SK-N-SH (cell line): ENCODE results near the gene BAD. TPM values are rescaled to one million over a fixed set of nuclear protein-coding genes. Genes with fewer than 3 reads are reported as not detected.

Experiments used
- CTCF ChIA-PET: fragments of 300-600, 350-600 bp; formaldehyde crosslinking; extraction: SDS; loops from one replicate; lab custom pipeline; 2021; lab: Yijun Ruan, JAX
- POLR2A ChIA-PET: fragments of 350-600 bp; sonication (Branson Sonifier 250); formaldehyde crosslinking; extraction: SDS; loops from one replicate; lab custom pipeline; 2020; ENCODE audit warnings: antibody characterized with exemption, inconsistent platforms; lab: Yijun Ruan, JAX
- DNase-seq: peaks from one replicate; pipeline ENCODE4 v3.0.0; 2012
- H2AFZ ChIP-seq: fragments of 200-600 bp; sonication (generic); 2 replicates; pipeline ENCODE4 v1.8.1; 2016; ENCODE audit warnings: antibody characterized with exemption, mild to moderate bottlenecking, low read depth
- H3F3A ChIP-seq: fragments of 200-600 bp; sonication (generic); replicated peaks from 2 replicates; pipeline ENCODE3; 2016; ENCODE audit warnings: antibody characterized with exemption, mild to moderate bottlenecking; ENCODE audit not compliant: insufficient read depth
- H3K27ac ChIP-seq, 2 experiments: fragments of 200-500 bp in 1 of 2; fragments of 200-600 bp in 1 of 2; sonication (Bioruptor generic) in 1 of 2; sonication (generic), shearing (Covaris generic) in 1 of 2; 2 replicates each; pipeline versions ENCODE4 v1.5.1 to v1.6.1; 2014 to 2016; ENCODE audit warnings: low read depth in 2 of 2, inconsistent platforms in 1 of 2, low read length in 1 of 2, mild to moderate bottlenecking in 1 of 2, mixed read lengths in 1 of 2
- H3K27me3 ChIP-seq: fragments of 200-600 bp; sonication (generic), shearing (Covaris generic); 2 replicates; pipeline ENCODE4 v1.6.1; 2016; ENCODE audit warnings: mixed run types; ENCODE audit not compliant: insufficient read depth
- H3K36me3 ChIP-seq, 2 experiments: fragments of 200-500 bp in 1 of 2; fragments of 200-600 bp in 1 of 2; sonication (Bioruptor generic) in 1 of 2; sonication (generic) in 1 of 2; replicated peaks in 1 of 2; 2 replicates each; pipeline versions ENCODE3 to v1.5.1; 2014 to 2016; ENCODE audit warnings: low read length in 1 of 2, mild to moderate bottlenecking in 1 of 2; ENCODE audit not compliant: insufficient read depth in 2 of 2, control insufficient read depth in 1 of 2
- H3K4me1 ChIP-seq, 2 experiments: fragments of 200-500 bp in 1 of 2; fragments of 200-600 bp in 1 of 2; sonication (Bioruptor generic) in 1 of 2; sonication (generic), shearing (Covaris generic) in 1 of 2; 2 replicates each; pipeline versions ENCODE4 v1.5.1 to v1.6.1; 2014 to 2016; ENCODE audit warnings: low read depth in 1 of 2, low read length in 1 of 2, mixed run types in 1 of 2; ENCODE audit not compliant: insufficient read depth in 2 of 2, control insufficient read depth in 1 of 2
- H3K4me2 ChIP-seq: fragments of 200-600 bp; sonication (generic), shearing (Covaris generic); 2 replicates; pipeline ENCODE4 v1.6.1; 2017; ENCODE audit warnings: mixed run types
- H3K4me3 ChIP-seq, 2 experiments: fragments of 200-500 bp in 1 of 2; fragments of 200-600 bp in 1 of 2; sonication (Bioruptor generic) in 1 of 2; sonication (generic), shearing (Covaris generic) in 1 of 2; 2 replicates each; pipeline versions ENCODE4 v1.5.1 to v1.8.1; 2014 to 2016; ENCODE audit warnings: low read depth in 2 of 2, inconsistent platforms in 1 of 2, low read length in 1 of 2, mild to moderate bottlenecking in 1 of 2, mixed read lengths in 1 of 2, moderate library complexity in 1 of 2
- H3K79me2 ChIP-seq: fragments of 200-600 bp; sonication (generic); 2 replicates; pipeline ENCODE4 v1.8.1; 2017; ENCODE audit warnings: mild to moderate bottlenecking; ENCODE audit not compliant: insufficient read depth
- H3K9ac ChIP-seq: fragments of 200-600 bp; sonication (generic); 2 replicates; pipeline ENCODE4 v1.6.1; 2017; ENCODE audit warnings: mixed run types
- H3K9me2 ChIP-seq: fragments of 200-600 bp; sonication (generic); 2 replicates; pipeline ENCODE4 v1.6.1; 2017; ENCODE audit warnings: mixed run types
- H3K9me3 ChIP-seq: fragments of 200-600 bp; sonication (generic); 2 replicates; pipeline ENCODE4 v1.6.1; 2017; ENCODE audit warnings: mixed run types, mild to moderate bottlenecking, moderate library complexity
- H4K20me1 ChIP-seq: fragments of 200-600 bp; sonication (generic); 2 replicates; pipeline ENCODE4 v1.6.1; 2017; ENCODE audit warnings: mild to moderate bottlenecking, mixed run types; ENCODE audit not compliant: insufficient read depth
- CHD2 ChIP-seq: fragments of 150-350 bp; IDR thresholded peaks from 2 replicates; pipeline ENCODE4 v1.6.1; 2018; ENCODE audit warnings: low read length; ENCODE audit not compliant: partially characterized antibody
- FOSL2 ChIP-seq: IDR thresholded peaks from 2 replicates; pipeline ENCODE4 v1.4.0; 2012; ENCODE audit warnings: low read depth, mild to moderate bottlenecking, moderate library complexity, borderline replicate concordance
- FOXJ3 ChIP-seq: sonication (generic); formaldehyde crosslinking; IDR thresholded peaks from 2 replicates; pipeline ENCODE4 v1.5.1; 2020; ENCODE audit warnings: mild to moderate bottlenecking, missing genetic modification reagents
- GATA2 ChIP-seq: sonication (generic); formaldehyde crosslinking; IDR thresholded peaks from 2 replicates; pipeline ENCODE4 v1.5.0; 2020; ENCODE audit warnings: mild to moderate bottlenecking, missing genetic modification reagents
- MXI1 ChIP-seq: IDR thresholded peaks from 2 replicates; pipeline ENCODE4 v1.6.1; 2012; ENCODE audit warnings: mild to moderate bottlenecking, low read depth, low read length, improper control_type of control experiment
- NRF1 ChIP-seq: IDR thresholded peaks from 2 replicates; pipeline ENCODE4 v1.6.1; 2012; ENCODE audit warnings: low read depth, mild to moderate bottlenecking, low read length
- PBX3 ChIP-seq: IDR thresholded peaks from 2 replicates; pipeline ENCODE4; 2012
- SMC3 ChIP-seq: IDR thresholded peaks from 2 replicates; pipeline ENCODE4 v1.6.1; 2012; ENCODE audit warnings: low read depth, low read length, improper control_type of control experiment
- WGBS: methylation state at CpG from one replicate; pipeline ENCODE4 v1.1.6; 2017; ENCODE audit warnings: low lambda C conversion rate; 5-methylcytosine and 5-hydroxymethylcytosine counted together
- polyA plus RNA-seq, 3 experiments: library from polyadenylated mRNA; depleted of rRNA; stranded (reverse); fragments of >200 nt; gene quantifications; 2 replicates each; pipeline ENCODE4 v1.2.3, GENCODE V29; 2012

Gene BAD
- polyA plus RNA-seq, 1 of the 3 experiments (the other 2 are of a cell fraction) = 80.9 TPM

- H3K9me3 ChIP-seq = no peaks in the 10 kb centered on the region
- H3K4me3 ChIP-seq = peak overlapping the region; percentile 39 to 48; a peak in 3 of 4 replicates
- no peaks in the 10 kb centered on the region for H3K36me3 ChIP-seq
- peaks cover 9% of the 10 kb centered on the region for H3F3A ChIP-seq
- DNase-seq = peak; percentile 68
- peak overlapping the region; percentile 73 for H3K4me2 ChIP-seq
- WGBS = 35% methylated on average over 7 of the region's 96 CpGs
- H3K27me3 ChIP-seq = peaks cover 20% of the 10 kb centered on the region
- no peaks in the 10 kb centered on the region for H3K9me2 ChIP-seq
- ChIA-PET CTCF (interaction anchor here (0.8 to 12.2 kb wide), 3 partner anchors 12 to 88 kb away, joined by 3 to 196 read pairs (median 43); partner anchors contain the start of genes CATSPERZ and ESRRA), POLR2A (interaction anchor here (1.5 kb wide), 1 partner anchor 26 kb away, joined by 3 read pairs; the partner anchor contains the start of gene PRDX5)
- H3K27ac ChIP-seq = no peak overlapping the region
- no peak for TF ChIP-seq FOSL2
- TF ChIP-seq PBX3 = no peak
- peak; percentile 15; the same call in 1 of the 2 replicates for TF ChIP-seq MXI1
- TF ChIP-seq NRF1 = no peak
- H4K20me1 ChIP-seq = no peaks in the 10 kb centered on the region
- H3K9ac ChIP-seq = no peak overlapping the region
- peaks cover 0 to 11% of the 10 kb centered on the region in 2 experiments; a peak in 1 of 4 replicates for H3K4me1 ChIP-seq
- H2AFZ ChIP-seq = no peak overlapping the region
- no peaks in the 10 kb centered on the region for H3K79me2 ChIP-seq
Measured at GRCh38 chr11:64291752-64292459, 7.4 kb upstream of the BAD start.

GRCh38 chr11:64291262-64291751 is 6.8 kb upstream of the BAD start, which contains the start of gene KCNK4:
Gene KCNK4, plus strand, starts transcription at chr11:64291302. Its CDS starts 1,717 bp downstream, at chr11:64293019.
- Histone ChIP-seq H3F3A (peaks cover 12% of the 10 kb centered on the region), H3K79me2 (peaks cover 4% of the 10 kb centered on the region; the same call in 1 of the 2 replicates), H3K4me1 (peaks cover 5 to 17% of the 10 kb centered on the region in 2 experiments; a peak in 2 of 4 replicates), H2AFZ (no peak within 1 kb of the TSS), H3K4me2 (peak within 1 kb of the TSS; percentile 73), H3K9me3 (no peaks in the 10 kb centered on the region), H3K27ac (no peak within 1 kb of the TSS), H3K4me3 (peak within 1 kb of the TSS; percentile 39 to 48; a peak in 3 of 4 replicates), H3K9me2 (no peaks in the 10 kb centered on the region), H3K36me3 (no peaks in the 10 kb centered on the region), H3K9ac (no peak within 1 kb of the TSS), H4K20me1 (no peaks in the 10 kb centered on the region), H3K27me3 (peaks cover 18% of the 10 kb centered on the region)
- 0 out of 2 replicates have a peak, but pooled peaks have one; percentile 50 for TF ChIP-seq GATA2
- no peak for TF ChIP-seq FOXJ3 (CRISPR knock-in tag)
- no peak for TF ChIP-seq CHD2
- no peak for TF ChIP-seq SMC3
- TF ChIP-seq NRF1 = no peak
- ChIA-PET POLR2A (interaction anchor here (0.6 to 1.5 kb wide), 2 partner anchors 27 to 110 kb away, joined by 3 read pairs; partner anchors contain the start of gene PRDX5), CTCF (interaction anchor here (1.2 to 12.2 kb wide), 5 partner anchors 12 to 110 kb away, joined by 3 to 196 read pairs (median 13); partner anchors contain the start of genes CATSPERZ, ESRRA and PLCB3)
- WGBS = 22% methylated on average over 5 of the region's 45 CpGs
- DNase-seq = peak; percentile 81
